HEK293 (cell line): ENCODE results near the gene PHF20.

Experiments used
- BCL11A ChIP-seq: fragments of 450-650 bp; formaldehyde crosslinking; IDR thresholded peaks from 2 replicates; pipeline ENCODE4 v1.5.1; 2016; ENCODE audit warnings: low read depth, missing biosample characterization, missing genetic modification characterization
- BCL11B ChIP-seq: fragments of 450-650 bp; formaldehyde crosslinking; IDR thresholded peaks from 2 replicates; pipeline ENCODE4 v1.5.1; 2016; ENCODE audit warnings: low read depth, missing biosample characterization, missing genetic modification characterization
- GLI4 ChIP-seq: fragments of 450-650 bp; formaldehyde crosslinking; IDR thresholded peaks from 2 replicates; pipeline ENCODE4 v1.5.1; 2016; ENCODE audit warnings: missing biosample characterization, missing genetic modification characterization
- GLIS2 ChIP-seq: fragments of 450-650 bp; formaldehyde crosslinking; IDR thresholded peaks from 2 replicates; pipeline ENCODE4 v1.5.1; 2016; ENCODE audit warnings: missing biosample characterization, missing genetic modification characterization
- KLF1 ChIP-seq: fragments of 450-650 bp; formaldehyde crosslinking; IDR thresholded peaks from 2 replicates; pipeline ENCODE4 v1.5.1; 2016; ENCODE audit warnings: missing biosample characterization, missing genetic modification characterization
- KLF8 ChIP-seq: fragments of 450-650 bp; formaldehyde crosslinking; IDR thresholded peaks from 2 replicates; pipeline ENCODE4 v1.5.1; 2016; ENCODE audit warnings: missing biosample characterization, missing genetic modification characterization
- KLF9 ChIP-seq: fragments of 450-650 bp; formaldehyde crosslinking; IDR thresholded peaks from 2 replicates; pipeline ENCODE4 v1.5.1; 2016; ENCODE audit warnings: missing biosample characterization, missing genetic modification characterization, low read depth
- OVOL3 ChIP-seq: fragments of 450-650 bp; formaldehyde crosslinking; IDR thresholded peaks from 2 replicates; pipeline ENCODE4 v1.5.1; 2016; ENCODE audit warnings: missing biosample characterization, missing genetic modification characterization
- PATZ1 ChIP-seq: fragments of 450-650 bp; formaldehyde crosslinking; IDR thresholded peaks from 2 replicates; pipeline ENCODE4 v1.5.1; 2016; ENCODE audit warnings: missing biosample characterization, missing genetic modification characterization
- PRDM10 ChIP-seq: fragments of 450-650 bp; formaldehyde crosslinking; IDR thresholded peaks from 2 replicates; pipeline ENCODE4 v1.5.1; 2016; ENCODE audit warnings: missing biosample characterization, missing genetic modification characterization
- REPIN1 ChIP-seq: fragments of 450-650 bp; formaldehyde crosslinking; IDR thresholded peaks from 2 replicates; pipeline ENCODE4 v1.5.1; 2017; ENCODE audit warnings: missing biosample characterization, missing genetic modification characterization, low read depth
- ZBTB8A ChIP-seq: fragments of 450-650 bp; formaldehyde crosslinking; IDR thresholded peaks from 2 replicates; pipeline ENCODE4 v1.5.1; 2016; ENCODE audit warnings: missing biosample characterization, missing genetic modification characterization
- ZFHX2 ChIP-seq: fragments of 450-650 bp; formaldehyde crosslinking; conservative IDR thresholded peaks from 2 replicates; pipeline ENCODE4 v1.5.1; 2016; ENCODE audit warnings: missing biosample characterization, missing genetic modification characterization
- ZIC2 ChIP-seq: fragments of 450-650 bp; formaldehyde crosslinking; IDR thresholded peaks from 2 replicates; pipeline ENCODE4 v1.5.1; 2016; ENCODE audit warnings: missing biosample characterization, missing genetic modification characterization
- ZNF169 ChIP-seq: fragments of 450-650 bp; formaldehyde crosslinking; IDR thresholded peaks from 2 replicates; pipeline ENCODE4 v1.5.1; 2016; ENCODE audit warnings: missing biosample characterization, missing genetic modification characterization
- ZNF2 ChIP-seq: fragments of 450-650 bp; formaldehyde crosslinking; IDR thresholded peaks from 2 replicates; pipeline ENCODE4 v1.5.1; 2016; ENCODE audit warnings: missing biosample characterization, missing genetic modification characterization
- ZNF202 ChIP-seq: fragments of 450-650 bp; formaldehyde crosslinking; IDR thresholded peaks from 2 replicates; pipeline ENCODE4 v1.5.1; 2016; ENCODE audit warnings: missing biosample characterization, missing genetic modification characterization, borderline replicate concordance
- ZNF23 ChIP-seq: fragments of 450-650 bp; formaldehyde crosslinking; IDR thresholded peaks from 2 replicates; pipeline ENCODE4 v1.5.1; 2016; ENCODE audit warnings: missing biosample characterization, missing genetic modification characterization, borderline replicate concordance
- ZNF239 ChIP-seq: fragments of 450-650 bp; formaldehyde crosslinking; IDR thresholded peaks from 2 replicates; pipeline ENCODE4 v1.5.1; 2016; ENCODE audit warnings: missing biosample characterization, missing genetic modification characterization
- ZNF248 ChIP-seq: fragments of 450-650 bp; formaldehyde crosslinking; IDR thresholded peaks from 2 replicates; pipeline ENCODE4 v1.5.1; 2017; ENCODE audit warnings: missing biosample characterization, missing genetic modification characterization
- ZNF280C ChIP-seq: fragments of 450-650 bp; formaldehyde crosslinking; IDR thresholded peaks from 2 replicates; pipeline ENCODE4 v1.5.1; 2016; ENCODE audit warnings: missing biosample characterization, missing genetic modification characterization
- ZNF302 ChIP-seq: fragments of 450-650 bp; formaldehyde crosslinking; IDR thresholded peaks from 2 replicates; pipeline ENCODE4 v1.5.1; 2016; ENCODE audit warnings: missing biosample characterization, missing genetic modification characterization, low read depth
- ZNF335 ChIP-seq: fragments of 450-650 bp; formaldehyde crosslinking; conservative IDR thresholded peaks from 2 replicates; pipeline ENCODE4 v1.5.1; 2016; ENCODE audit warnings: missing biosample characterization, missing genetic modification characterization
- ZNF350 ChIP-seq: fragments of 450-650 bp; formaldehyde crosslinking; IDR thresholded peaks from 2 replicates; pipeline ENCODE4 v1.5.0; 2017; ENCODE audit warnings: missing biosample characterization, mild to moderate bottlenecking, missing genetic modification characterization
- ZNF398 ChIP-seq: fragments of 450-650 bp; formaldehyde crosslinking; IDR thresholded peaks from 2 replicates; pipeline ENCODE4 v1.5.1; 2017; ENCODE audit warnings: missing biosample characterization, missing genetic modification characterization
- ZNF426 ChIP-seq: fragments of 450-650 bp; formaldehyde crosslinking; IDR thresholded peaks from 2 replicates; pipeline ENCODE4 v1.5.1; 2017; ENCODE audit warnings: missing biosample characterization, missing genetic modification characterization, mild to moderate bottlenecking, inconsistent platforms, moderate library complexity
- ZNF501 ChIP-seq: fragments of 450-650 bp; formaldehyde crosslinking; IDR thresholded peaks from 2 replicates; pipeline ENCODE4 v1.5.1; 2016; ENCODE audit warnings: missing biosample characterization, missing genetic modification characterization
- ZNF585B ChIP-seq: fragments of 450-650 bp; formaldehyde crosslinking; IDR thresholded peaks from 2 replicates; pipeline ENCODE4 v1.5.1; 2016; ENCODE audit warnings: missing biosample characterization, missing genetic modification characterization
- ZNF610 ChIP-seq: fragments of 450-650 bp; formaldehyde crosslinking; IDR thresholded peaks from 2 replicates; pipeline ENCODE4 v1.5.1; 2016; ENCODE audit warnings: missing biosample characterization, missing genetic modification characterization, borderline replicate concordance
- ZNF623 ChIP-seq: fragments of 450-650 bp; formaldehyde crosslinking; IDR thresholded peaks from 2 replicates; pipeline ENCODE4 v1.5.1; 2016; ENCODE audit warnings: missing biosample characterization, missing genetic modification characterization
- ZNF629 ChIP-seq: fragments of 450-650 bp; formaldehyde crosslinking; IDR thresholded peaks from 2 replicates; pipeline ENCODE4 v1.5.1; 2017; ENCODE audit warnings: missing biosample characterization, missing genetic modification characterization
- ZNF660 ChIP-seq: fragments of 450-650 bp; IDR thresholded peaks from 2 replicates; pipeline ENCODE4 v1.5.1; 2018; ENCODE audit warnings: missing biosample characterization, mild to moderate bottlenecking, missing genetic modification characterization
- ZNF664 ChIP-seq: fragments of 450-650 bp; formaldehyde crosslinking; IDR thresholded peaks from 2 replicates; pipeline ENCODE4 v1.5.1; 2016; ENCODE audit warnings: missing biosample characterization, missing genetic modification characterization
- ZSCAN23 ChIP-seq: fragments of 450-650 bp; formaldehyde crosslinking; IDR thresholded peaks from 2 replicates; pipeline ENCODE4 v1.5.1; 2016; ENCODE audit warnings: missing biosample characterization, missing genetic modification characterization

The PHF20 gene

GRCh38 chr20:35994994-35995453, 223.2 kb downstream of the PHF20 start (continued):
- TF ChIP-seq ZNF280C (tag by site-specific recombination): no peak
- TF ChIP-seq PATZ1: no peak
- no peak for TF ChIP-seq OVOL3 (tag by site-specific recombination)
- no peak for TF ChIP-seq ZNF623
- no peak for TF ChIP-seq ZNF585B (tag by site-specific recombination)
- TF ChIP-seq PRDM10 (tag by site-specific recombination): 0 out of 2 replicates have a peak, but pooled peaks have one; percentile 2
- TF ChIP-seq REPIN1: no peak
- 0 out of 2 replicates have a peak, but pooled peaks have one; percentile 30 for TF ChIP-seq ZBTB8A (tag by site-specific recombination)
- TF ChIP-seq ZNF398 (tag by site-specific recombination): no peak
- peak; percentile 59; the same call in 1 of the 2 replicates for TF ChIP-seq ZNF2 (tag by site-specific recombination)
- TF ChIP-seq GLIS2: no peak
- no peak for TF ChIP-seq ZIC2
- TF ChIP-seq ZNF202 (tag by site-specific recombination): no peak
- TF ChIP-seq ZNF239: no peak
- TF ChIP-seq GLI4: no peak
- no peak for TF ChIP-seq ZNF426 (tag by site-specific recombination)
- no peak for TF ChIP-seq ZSCAN23
- no peak for TF ChIP-seq ZNF664 (tag by site-specific recombination)
- TF ChIP-seq ZNF629 (tag by site-specific recombination): no peak
- TF ChIP-seq ZNF501 (tag by site-specific recombination): no peak; the same call in 1 of the 2 replicates
- TF ChIP-seq ZNF350 (tag by site-specific recombination): no peak
- peak; percentile 89 for TF ChIP-seq KLF1 (tag by site-specific recombination)
- TF ChIP-seq KLF8: peak; percentile 95
- no peak for TF ChIP-seq ZNF302 (tag by site-specific recombination)
- no peak for TF ChIP-seq ZNF23 (tag by site-specific recombination)
- TF ChIP-seq BCL11A (tag by site-specific recombination): no peak
- TF ChIP-seq ZFHX2: no peak
- peak; percentile 81 for TF ChIP-seq ZNF335 (tag by site-specific recombination)
- TF ChIP-seq ZNF248 (tag by site-specific recombination): no peak
- no peak for TF ChIP-seq ZNF169 (tag by site-specific recombination)
- TF ChIP-seq KLF9 (tag by site-specific recombination): 0 out of 2 replicates have a peak, but pooled peaks have one; percentile 11
- TF ChIP-seq ZNF610: no peak
- TF ChIP-seq BCL11B (tag by site-specific recombination): no peak
- TF ChIP-seq ZNF660 (tag by site-specific recombination): no peak
